ENCODE results near the gene SPPL3.
"Not testable (repeated sequence)": the region's sequence is repeated elsewhere in the genome, so short reads cannot be mapped to it uniquely, and the experiment has no call there.

Gene SPPL3

GRCh38 chr12:120799243-120800045, 104.7 kb downstream of the SPPL3 start:
- FAIRE-seq (no peak), DNase-seq (ENCODE audit: insufficient read length, low spot score) (no peak)
- no peak for TF ChIP-seq CTCF (IDR thresholded peaks at IDR 0.05; ENCODE audit: insufficient read depth, missing control alignments)

- TF ChIP-seq CTCF (IDR thresholded peaks at IDR 0.05; ENCODE audit: insufficient read depth, missing control alignments) = no peak
- DNase-seq (ENCODE audit: insufficient read length, low spot score) (no peak), FAIRE-seq (no peak)
These were observed 105.5 kb downstream of the SPPL3 start for GRCh38 chr12:120798696-120799095.

- no peak for DNase-seq (ENCODE audit: insufficient read length, low spot score)
- FAIRE-seq = no peak
These were observed 106.2 kb downstream of the SPPL3 start for GRCh38 chr12:120797677-120798642.

GRCh38 chr12:120795441-120796178, 108.5 kb downstream of the SPPL3 start:
- FAIRE-seq (no peak), DNase-seq (ENCODE audit: insufficient read length, low spot score) (no peak)
- no peak for TF ChIP-seq CTCF (IDR thresholded peaks at IDR 0.05; ENCODE audit: insufficient read depth, missing control alignments)

More at GRCh38 chr12:120797677-120798642, 106.2 kb downstream of the SPPL3 start:
- no peak for TF ChIP-seq CTCF (IDR thresholded peaks at IDR 0.05; ENCODE audit: insufficient read depth, missing control alignments)

- no peak for TF ChIP-seq CTCF (IDR thresholded peaks at IDR 0.05; ENCODE audit: insufficient read depth, missing control alignments)
- FAIRE-seq = no peak
- DNase-seq (ENCODE audit: insufficient read length, low spot score) = no peak
These were observed 110.8 kb downstream of the SPPL3 start for GRCh38 chr12:120793357-120793756.

- FAIRE-seq = not testable (repeated sequence)
These were observed 111.7 kb downstream of the SPPL3 start for GRCh38 chr12:120792456-120792855.

GRCh38 chr12:120791669-120792176, 112.4 kb downstream of the SPPL3 start:
- TF ChIP-seq CTCF (IDR thresholded peaks at IDR 0.05; ENCODE audit: insufficient read depth, missing control alignments) = no peak
- DNase-seq (ENCODE audit: insufficient read length, low spot score) (no peak), FAIRE-seq (no peak)

More at GRCh38 chr12:120792456-120792855, 111.7 kb downstream of the SPPL3 start:
- not testable (repeated sequence) for DNase-seq (ENCODE audit: insufficient read length, low spot score)
